Left lung (tissue), 10 donors: ENCODE data around the gene HMG20A. TPM values are rescaled to one million over a fixed set of nuclear protein-coding genes. Genes with fewer than 3 reads are reported as not detected.

Source experiments
- ATAC-seq: fragments of 200-7000 bp; cut with Tn5 transposase; one replicate; pipeline ENCODE4 v1.9.1; 2020; ENCODE audit warnings: moderate library complexity
- DNase-seq, 4 donors: peaks; one replicate each; pipeline ENCODE4 v3.0.0-alpha.2; 2013 to 2020
- H3K27ac ChIP-seq, 2 donors: fragments of 200-600 bp; sonication (generic) in 1 of 2; one replicate each; pipeline versions ENCODE4 v1.5.0 to v1.8.0; 2020 to 2021
- H3K27me3 ChIP-seq, 2 donors: fragments of 200-600 bp; sonication (generic) in 1 of 2; one replicate each; pipeline versions ENCODE4 v1.5.0 to v1.8.0; 2020 to 2021
- H3K36me3 ChIP-seq, 2 donors: fragments of 200-600 bp; sonication (generic) in 1 of 2; one replicate each; pipeline versions ENCODE4 v1.5.0 to v1.8.0; 2020 to 2021
- H3K4me1 ChIP-seq, 2 donors: fragments of 200-600 bp; one replicate each; pipeline ENCODE4 v1.8.0; 2021
- H3K4me3 ChIP-seq, 2 donors: fragments of 200-600 bp; sonication (generic) in 1 of 2; one replicate each; pipeline versions ENCODE4 v1.5.0 to v1.8.0; 2020 to 2021; ENCODE audit warnings: mild to moderate bottlenecking in 1 of 2
- H3K9me3 ChIP-seq, 2 donors: fragments of 200-600 bp; sonication (generic) in 1 of 2; one replicate each; pipeline versions ENCODE4 v1.5.0 to v1.8.0; 2020 to 2021
- CTCF ChIP-seq, 2 donors: fragments of 200-600 bp; sonication (generic) in 1 of 2; IDR thresholded peaks; one replicate each; pipeline versions ENCODE4 v1.5.0 to v1.8.0; 2021; ENCODE audit warnings: antibody characterized with exemption in 2 of 2
- intact Hi-C, 2 donors: fragments of 100-400 bp; cut with DNase I; formaldehyde crosslinking; loops; one replicate each; pipeline versions ENCODE4 v1.11.2 to v1.14.2; 2022
- polyA plus RNA-seq, 6 donors: library from polyadenylated mRNA; unstranded; fragments of 120-200 nt; gene quantifications; one replicate each; pipeline ENCODE4 v1.2.1, GENCODE V29; 2013; ENCODE audit not compliant: insufficient read length in 6 of 6
- total RNA-seq, 2 donors: library from RNA; stranded (reverse); fragmentation: NEBNext Ultra II Directional; extraction: Animal tissue kit (Norgen Biotek cat#: 25700); gene quantifications; one replicate each; pipeline ENCODE4 v1.2.1, GENCODE V29; 2021
- donor health status: DM: no; HTN: yes; CAD: no.
- donor health status: DM: no; HTN: no; CAD: no.

The HMG20A gene
- total and polyA plus RNA-seq, 8 donors: 34.9 to 93.5 (median 76.5) TPM

GRCh38 chr15:77416954-77417353 lies 3.7 kb upstream of the HMG20A start:
- no peak overlapping the region for H3K4me3 ChIP-seq
- intact Hi-C loops: no loop called here
- no peak for ATAC-seq
- peaks cover 21 to 72% of the 10 kb centered on the region in 2 donors for H3K4me1 ChIP-seq
- no peaks in the 10 kb centered on the region for H3K36me3 ChIP-seq
- no peaks in the 10 kb centered on the region for H3K9me3 ChIP-seq
- H3K27me3 ChIP-seq: no peaks in the 10 kb centered on the region
- no peak overlapping the region for H3K27ac ChIP-seq
- DNase-seq: no peak
- no peak for TF ChIP-seq CTCF (IDR thresholded peaks at IDR 0.05)

DNA sequence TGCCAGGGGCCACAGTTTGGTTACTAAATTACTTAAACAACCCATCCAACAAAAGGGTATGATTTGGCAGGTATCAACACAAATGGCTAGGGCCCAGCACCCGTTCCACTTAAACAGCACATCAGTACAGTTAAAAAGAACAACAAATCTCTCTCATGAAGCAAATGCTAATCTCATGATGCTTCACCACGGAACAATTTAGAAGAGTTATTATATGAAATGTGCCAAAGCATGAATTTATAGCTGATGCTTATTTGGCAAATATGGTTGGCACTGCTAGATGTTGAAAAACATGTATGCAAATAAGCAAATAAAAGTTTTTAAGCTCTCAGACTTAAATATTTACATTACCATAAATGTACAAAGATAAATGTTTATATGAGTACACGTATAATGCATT lies 3.1 kb upstream of the HMG20A start:
- Histone ChIP-seq H3K27me3 (no peaks in the 10 kb centered on the region), H3K36me3 (no peaks in the 10 kb centered on the region), H3K9me3 (no peaks in the 10 kb centered on the region), H3K27ac (no peak overlapping the region), H3K4me3 (peak overlapping the region in 1 of 2 donors; percentile 88), H3K4me1 (peaks cover 28 to 78% of the 10 kb centered on the region in 2 donors)
- TF ChIP-seq CTCF (IDR thresholded peaks at IDR 0.05): no peak
- no peak for ATAC-seq
- DNase-seq: no peak
- intact Hi-C loops: no loop called here

- Histone ChIP-seq H3K27ac (peak overlapping the region; percentile 91 to 93), H3K4me1 (peaks cover 22 to 80% of the 10 kb centered on the region in 2 donors), H3K9me3 (no peaks in the 10 kb centered on the region), H3K27me3 (no peaks in the 10 kb centered on the region), H3K36me3 (no peaks in the 10 kb centered on the region), H3K4me3 (peak overlapping the region; percentile 68 to 88)
- DNase-seq (no peak), ATAC-seq (no peak)
- intact Hi-C loops: no loop called here
- no peak for TF ChIP-seq CTCF (IDR thresholded peaks at IDR 0.05)
Observed at GRCh38 chr15:77418391-77418965, 2.2 kb upstream of the HMG20A start.

- intact Hi-C loops: no loop called here
- Histone ChIP-seq H3K4me1 (peaks cover 21 to 80% of the 10 kb centered on the region in 2 donors), H3K4me3 (peak overlapping the region; percentile 68 to 88), H3K27ac (peak overlapping the region; percentile 91 to 93), H3K27me3 (no peaks in the 10 kb centered on the region), H3K9me3 (no peaks in the 10 kb centered on the region), H3K36me3 (no peaks in the 10 kb centered on the region)
- peak in 1 of 2 donors; percentile 14 for TF ChIP-seq CTCF (IDR thresholded peaks at IDR 0.05)
- peak; percentile 1 for ATAC-seq
- peak; percentile 42 to 87 (median 51) for DNase-seq
Observed at GRCh38 chr15:77418966-77419835, 1.5 kb upstream of the HMG20A start.
